GM23248 (cell line): Measurements from ENCODE around the gene SHH. TPM values are rescaled to one million over a fixed set of nuclear protein-coding genes. Genes with fewer than 3 reads are reported as not detected.

Experiments
- DNase-seq: peaks from one replicate; pipeline ENCODE4 v3.0.0-alpha.2; 2015
- H2AFZ ChIP-seq: fragments of 200-600 bp; sonication (generic); 2 replicates; pipeline ENCODE4 v1.6.1; 2016; ENCODE audit warnings: antibody characterized with exemption
- H3F3A ChIP-seq: fragments of 200-600 bp; sonication (generic); 2 replicates; pipeline ENCODE4 v1.6.1; 2016; ENCODE audit warnings: mild to moderate bottlenecking, antibody characterized with exemption, mixed run types; ENCODE audit not compliant: insufficient read depth
- H3K27ac ChIP-seq: fragments of 200-600 bp; sonication (generic); 2 replicates; pipeline ENCODE4 v1.5.1; 2016; ENCODE audit warnings: mild to moderate bottlenecking
- H3K27me3 ChIP-seq: fragments of 200-600 bp; sonication (generic); replicated peaks from 2 replicates; pipeline ENCODE4 v1.6.1; 2016; ENCODE audit warnings: mild to moderate bottlenecking; ENCODE audit not compliant: insufficient read depth
- H3K36me3 ChIP-seq: fragments of 200-600 bp; sonication (generic); 2 replicates; pipeline ENCODE4 v1.6.1; 2016; ENCODE audit warnings: low read depth, mild to moderate bottlenecking
- H3K4me1 ChIP-seq: fragments of 200-600 bp; sonication (generic); 2 replicates; pipeline ENCODE4 v1.6.1; 2016; ENCODE audit warnings: mild to moderate bottlenecking; ENCODE audit not compliant: insufficient read depth
- H3K4me2 ChIP-seq: fragments of 200-600 bp; sonication (generic); one replicate; pipeline ENCODE4 v1.6.1; 2016; ENCODE audit warnings: mild to moderate bottlenecking; ENCODE audit not compliant: unreplicated experiment
- H3K4me3 ChIP-seq: fragments of 200-600 bp; sonication (generic); 2 replicates; pipeline ENCODE4 v1.5.1; 2016; ENCODE audit warnings: mild to moderate bottlenecking
- H3K79me2 ChIP-seq: fragments of 200-600 bp; sonication (generic); 2 replicates; pipeline ENCODE4 v1.6.1; 2016; ENCODE audit warnings: mild to moderate bottlenecking; ENCODE audit not compliant: insufficient read depth
- H3K9ac ChIP-seq: fragments of 200-600 bp; sonication (generic); 2 replicates; pipeline ENCODE4 v1.6.1; 2016; ENCODE audit warnings: mild to moderate bottlenecking
- H3K9me2 ChIP-seq: fragments of 200-600 bp; sonication (generic); 2 replicates; pipeline ENCODE4 v1.6.1; 2016; ENCODE audit warnings: mixed run types, mild to moderate bottlenecking, moderate library complexity; ENCODE audit not compliant: insufficient read depth
- H3K9me3 ChIP-seq: fragments of 200-600 bp; sonication (generic); one replicate; pipeline ENCODE4 v1.6.1; 2017; ENCODE audit warnings: low read depth
- H4K20me1 ChIP-seq: fragments of 200-600 bp; sonication (generic); 2 replicates; pipeline ENCODE4 v1.6.0; 2016; ENCODE audit not compliant: insufficient read depth
- EZH2 ChIP-seq: fragments of 200-600 bp; sonication (generic); IDR thresholded peaks from 2 replicates; pipeline ENCODE4 v1.6.1; 2018; ENCODE audit warnings: antibody characterized with exemption, mild to moderate bottlenecking; ENCODE audit not compliant: insufficient read depth, poor library complexity, severe bottlenecking
- EZH2phosphoT487 ChIP-seq: fragments of 200-600 bp; sonication (generic); IDR thresholded peaks from 2 replicates; pipeline ENCODE4 v1.6.1; 2018; ENCODE audit warnings: antibody characterized with exemption, moderate library complexity, mild to moderate bottlenecking, low read depth; ENCODE audit not compliant: insufficient read depth
- WGBS, 2 experiments: methylation state at CpG; one replicate each; pipeline ENCODE4 v1.1.6; 2015 to 2017; ENCODE audit warnings: low lambda C conversion rate in 2 of 2, low coverage in 1 of 2; ENCODE audit errors: missing lambda C conversion rate in 2 of 2; 5-methylcytosine and 5-hydroxymethylcytosine counted together
- in situ Hi-C: fragments of 300-500 bp; cut with MboI; formaldehyde crosslinking; loops from 2 replicates; pipeline ENCODE4 v1.15.0; 2020
- polyA plus RNA-seq: library from polyadenylated mRNA; unstranded; fragments of >200 nt; fragmentation: Nextera tagmentation; extraction: Ambion mirVana; gene quantifications from 2 replicates; pipeline ENCODE4 v1.2.1, GENCODE V29; 2016
- total RNA-seq: library from RNA; depleted of rRNA; stranded (reverse); fragments of >200 nt; shearing (Covaris generic); gene quantifications from 2 replicates; pipeline ENCODE4 v1.2.3, GENCODE V29; 2014

Gene SHH
- total and polyA plus RNA-seq, 2 experiments from 2014 or later: not detected

DNA sequence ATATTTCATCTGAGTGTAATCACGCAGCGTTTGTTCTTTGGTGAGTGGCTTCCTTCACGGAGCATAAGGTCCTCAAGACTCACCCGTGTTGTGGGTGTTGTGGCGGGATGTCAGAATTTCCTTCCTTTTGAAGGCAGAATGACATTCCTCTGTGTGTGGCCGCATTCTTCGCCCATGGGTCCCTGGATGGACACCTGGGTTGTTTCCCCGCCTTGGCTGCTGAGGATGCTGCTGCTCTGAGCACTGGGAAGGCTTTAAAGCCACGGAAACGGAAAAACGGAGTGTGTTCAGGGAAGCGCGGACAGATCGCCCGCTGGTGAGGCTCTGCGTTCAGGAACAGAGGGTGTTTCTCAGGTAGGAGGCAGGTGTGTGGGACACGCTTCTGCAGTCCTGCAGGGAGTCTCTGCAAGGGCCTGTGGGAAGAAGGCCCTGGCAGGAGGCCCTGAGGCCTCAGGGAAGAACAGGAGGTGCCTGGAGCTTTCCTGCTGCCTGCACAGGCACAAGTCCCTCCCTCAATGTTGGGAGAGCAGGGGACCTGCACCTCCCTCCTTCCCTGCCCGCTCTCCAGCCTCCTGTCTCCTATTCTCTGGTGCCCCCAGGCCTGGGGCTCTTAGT is 35.7 kb upstream of the SHH start:
- H3K27ac ChIP-seq: no peak overlapping the region
- no peak overlapping the region for H2AFZ ChIP-seq
- in situ Hi-C loops: no loop called here
- H3F3A ChIP-seq: no peaks in the 10 kb centered on the region
- WGBS, 2 experiments: 37 to 41% methylated on average over 17 to 18 of the region's 18 CpGs
- no peaks in the 10 kb centered on the region for H3K79me2 ChIP-seq
- no peak overlapping the region for H3K9ac ChIP-seq
- no peak for DNase-seq
- TF ChIP-seq EZH2phosphoT487 (no peak), EZH2 (no peak)
- H3K27me3 ChIP-seq: no peaks in the 10 kb centered on the region
- H3K4me1 ChIP-seq: no peaks in the 10 kb centered on the region
- H3K4me2 ChIP-seq: no peak overlapping the region
- no peak overlapping the region for H3K4me3 ChIP-seq
- H3K36me3 ChIP-seq: no peaks in the 10 kb centered on the region
- no peaks in the 10 kb centered on the region for H4K20me1 ChIP-seq
- no peaks in the 10 kb centered on the region for H3K9me3 ChIP-seq
- H3K9me2 ChIP-seq: no peaks in the 10 kb centered on the region

DNA sequence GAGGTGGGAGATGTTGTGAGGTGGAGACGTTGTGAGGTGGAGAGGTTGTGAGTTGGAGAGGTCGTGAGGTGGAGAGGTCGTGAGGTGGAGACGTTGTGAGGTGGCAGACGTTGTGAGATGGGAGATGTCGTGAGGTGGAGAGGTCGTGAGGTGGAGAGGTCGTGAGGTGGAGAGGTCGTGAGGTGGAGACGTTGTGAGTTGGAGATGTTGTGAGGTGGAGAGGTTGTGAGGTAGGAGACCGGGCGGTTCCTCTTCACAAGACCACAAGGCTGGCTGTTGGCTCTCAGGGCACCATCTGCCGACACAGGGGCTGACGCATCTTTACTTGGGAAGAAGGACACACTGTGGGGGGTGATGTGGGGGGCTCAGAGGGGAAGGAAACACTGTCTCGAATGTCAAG is 34.7 kb upstream of the SHH start:
- no peaks in the 10 kb centered on the region for H3F3A ChIP-seq
- no peaks in the 10 kb centered on the region for H3K9me3 ChIP-seq
- DNase-seq: no peak
- no peaks in the 10 kb centered on the region for H3K9me2 ChIP-seq
- TF ChIP-seq EZH2phosphoT487: no peak
- TF ChIP-seq EZH2: no peak
- no peak overlapping the region for H3K27ac ChIP-seq
- H4K20me1 ChIP-seq: no peaks in the 10 kb centered on the region
- H3K27me3 ChIP-seq: no peaks in the 10 kb centered on the region
- 25 to 45% methylated on average over 9 to 15 of the region's 15 CpGs for WGBS, 2 experiments
- H3K36me3 ChIP-seq: no peaks in the 10 kb centered on the region
- H3K4me1 ChIP-seq: no peaks in the 10 kb centered on the region
- no peak overlapping the region for H3K9ac ChIP-seq
- in situ Hi-C loops: no loop called here
- no peak overlapping the region for H2AFZ ChIP-seq
- H3K79me2 ChIP-seq: no peaks in the 10 kb centered on the region
- no peak overlapping the region for H3K4me3 ChIP-seq
- H3K4me2 ChIP-seq: no peak overlapping the region

DNA sequence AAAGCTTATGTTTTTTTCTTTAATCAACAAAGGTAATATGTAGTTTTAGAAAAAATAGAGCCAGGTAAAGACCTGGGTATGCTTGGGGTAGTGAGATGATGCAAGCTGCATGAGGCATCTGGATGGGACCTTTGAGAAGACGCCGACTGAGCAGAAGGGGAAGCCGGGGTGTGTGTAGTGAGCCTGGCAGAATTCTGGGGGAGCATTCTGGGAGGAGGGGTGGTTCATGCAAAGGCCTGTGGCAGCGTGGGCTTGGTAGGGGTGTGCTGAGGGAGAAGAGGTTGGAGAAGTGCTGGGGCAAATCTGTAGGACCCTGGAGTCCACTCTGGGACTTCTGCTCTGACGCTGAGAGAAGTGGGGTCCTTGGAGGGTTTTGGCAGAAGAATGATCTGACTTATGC is 33.9 kb upstream of the SHH start:
- H3K4me3 ChIP-seq: no peak overlapping the region
- DNase-seq: no peak
- H3K9me2 ChIP-seq: no peaks in the 10 kb centered on the region
- no peaks in the 10 kb centered on the region for H3F3A ChIP-seq
- 47 to 48% methylated on average over 5 of the region's 5 CpGs for WGBS, 2 experiments
- no peaks in the 10 kb centered on the region for H3K4me1 ChIP-seq
- no peaks in the 10 kb centered on the region for H3K9me3 ChIP-seq
- no peak overlapping the region for H3K27ac ChIP-seq
- no peaks in the 10 kb centered on the region for H3K79me2 ChIP-seq
- no peaks in the 10 kb centered on the region for H4K20me1 ChIP-seq
- TF ChIP-seq EZH2phosphoT487 (no peak), EZH2 (no peak)
- no peak overlapping the region for H2AFZ ChIP-seq
- in situ Hi-C loops: no loop called here
- no peaks in the 10 kb centered on the region for H3K27me3 ChIP-seq
- no peak overlapping the region for H3K4me2 ChIP-seq
- no peak overlapping the region for H3K9ac ChIP-seq
- no peaks in the 10 kb centered on the region for H3K36me3 ChIP-seq

DNA sequence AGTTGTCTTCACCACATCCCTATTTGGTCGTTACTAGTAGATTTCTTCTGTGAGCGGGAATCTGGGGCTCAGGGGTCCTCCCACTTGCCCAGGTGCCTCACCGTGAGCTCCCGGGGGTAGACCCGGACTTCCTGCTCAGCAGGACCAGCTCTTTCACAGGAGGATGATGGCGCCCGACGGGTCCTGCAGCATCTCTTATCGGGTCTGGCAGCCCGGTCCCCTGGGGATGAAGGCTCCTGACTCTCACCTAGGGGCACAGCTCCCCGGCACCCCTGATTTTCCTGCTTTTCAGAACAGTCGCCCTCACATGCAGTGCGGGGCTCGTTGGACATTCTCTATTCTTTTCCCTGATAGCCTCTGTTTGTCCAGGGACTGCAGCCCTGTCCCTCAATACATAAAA is 33.0 kb upstream of the SHH start:
- WGBS, 2 experiments: 47 to 49% methylated on average over 13 to 14 of the region's 14 CpGs
- Histone ChIP-seq H3K9ac (no peak overlapping the region), H3F3A (no peaks in the 10 kb centered on the region), H3K79me2 (no peaks in the 10 kb centered on the region), H2AFZ (no peak overlapping the region), H3K9me3 (no peaks in the 10 kb centered on the region), H3K9me2 (no peaks in the 10 kb centered on the region), H3K4me1 (no peaks in the 10 kb centered on the region), H3K4me3 (no peak overlapping the region), H3K36me3 (no peaks in the 10 kb centered on the region), H3K4me2 (no peak overlapping the region), H4K20me1 (no peaks in the 10 kb centered on the region), H3K27ac (no peak overlapping the region), H3K27me3 (no peaks in the 10 kb centered on the region)
- in situ Hi-C loops: no loop called here
- DNase-seq: no peak
- TF ChIP-seq EZH2: no peak
- TF ChIP-seq EZH2phosphoT487: no peak

DNA sequence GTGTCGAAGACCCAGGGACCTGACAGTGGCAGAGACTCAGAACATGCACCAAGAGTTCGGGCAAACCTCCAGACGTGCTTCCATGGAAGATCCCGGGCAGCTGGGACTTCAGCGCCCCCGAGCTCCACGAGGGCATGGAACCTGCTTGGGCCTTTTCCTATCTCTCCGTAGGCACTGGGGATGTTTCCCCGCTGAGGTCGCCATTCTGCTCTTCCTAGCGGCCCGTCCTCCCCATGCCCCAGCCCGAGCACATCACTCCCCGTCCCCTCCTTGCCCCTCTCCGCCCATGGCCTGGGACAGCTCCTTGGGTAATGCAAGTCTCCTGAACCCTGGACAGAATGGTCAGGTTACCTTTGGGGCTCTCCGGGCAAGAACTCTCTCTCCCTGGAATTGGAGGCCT is 32.3 kb upstream of the SHH start:
- H2AFZ ChIP-seq: no peak overlapping the region
- H3K4me3 ChIP-seq: no peak overlapping the region
- no peaks in the 10 kb centered on the region for H3K27me3 ChIP-seq
- H3K4me1 ChIP-seq: no peaks in the 10 kb centered on the region
- 48 to 54% methylated on average over 13 to 16 of the region's 16 CpGs for WGBS, 2 experiments
- H4K20me1 ChIP-seq: no peaks in the 10 kb centered on the region
- DNase-seq: no peak
- TF ChIP-seq EZH2phosphoT487 (no peak), EZH2 (no peak)
- in situ Hi-C loops: no loop called here
- H3K9ac ChIP-seq: no peak overlapping the region
- H3K9me2 ChIP-seq: no peaks in the 10 kb centered on the region
- H3K79me2 ChIP-seq: no peaks in the 10 kb centered on the region
- no peaks in the 10 kb centered on the region for H3K9me3 ChIP-seq
- no peaks in the 10 kb centered on the region for H3F3A ChIP-seq
- no peak overlapping the region for H3K27ac ChIP-seq
- H3K36me3 ChIP-seq: no peaks in the 10 kb centered on the region
- H3K4me2 ChIP-seq: no peak overlapping the region
